HS-5 (cell line): ENCODE measurements around the gene PDE3A.

Experiments used
- DNase-seq: peaks from one replicate; pipeline ENCODE4 v3.0.0-alpha.2; 2012; ENCODE audit warnings: low read depth

PDE3A gene

GRCh38 chr12:20458011-20458410 lies 89.7 kb downstream of the PDE3A start:
- no peak for DNase-seq

GRCh38 chr12:20459920-20460319 lies 91.6 kb downstream of the PDE3A start:
- DNase-seq = no peak

- DNase-seq = no peak
These were observed 92.6 kb downstream of the PDE3A start for GRCh38 chr12:20460956-20461355.

- no peak for DNase-seq
These were observed 95.7 kb downstream of the PDE3A start for GRCh38 chr12:20463913-20464524.

- DNase-seq = no peak
These were observed 101.0 kb downstream of the PDE3A start for GRCh38 chr12:20469300-20469699.

GRCh38 chr12:20469756-20470155 lies 101.4 kb downstream of the PDE3A start:
- no peak for DNase-seq

GRCh38 chr12:20472102-20472782 lies 103.9 kb downstream of the PDE3A start:
- no peak for DNase-seq

GRCh38 chr12:20473133-20473532 lies 104.8 kb downstream of the PDE3A start:
- DNase-seq = no peak

GRCh38 chr12:20474016-20474415 lies 105.7 kb downstream of the PDE3A start:
- DNase-seq = no peak

- DNase-seq = no peak
These were observed 106.1 kb downstream of the PDE3A start for GRCh38 chr12:20474443-20474842.

- no peak for DNase-seq
These were observed 107.2 kb downstream of the PDE3A start for GRCh38 chr12:20475542-20475941.

- no peak for DNase-seq
These were observed 108.2 kb downstream of the PDE3A start for GRCh38 chr12:20476551-20476950.

GRCh38 chr12:20477255-20477654 lies 108.9 kb downstream of the PDE3A start:
- no peak for DNase-seq

- DNase-seq = no peak
These were observed 109.3 kb downstream of the PDE3A start for GRCh38 chr12:20477672-20478071.

GRCh38 chr12:20482491-20483054 lies 114.2 kb downstream of the PDE3A start:
- DNase-seq = no peak

- DNase-seq = no peak
These were observed 115.4 kb downstream of the PDE3A start for GRCh38 chr12:20483776-20484175.

- no peak for DNase-seq
These were observed 117.9 kb downstream of the PDE3A start for GRCh38 chr12:20486233-20486632.

- DNase-seq = no peak
These were observed 119.2 kb downstream of the PDE3A start for GRCh38 chr12:20487519-20487918.

- no peak for DNase-seq
These were observed 121.3 kb downstream of the PDE3A start for GRCh38 chr12:20489645-20490044.

GRCh38 chr12:20490213-20490612 lies 121.9 kb downstream of the PDE3A start:
- DNase-seq = no peak

- DNase-seq = no peak
These were observed 123.0 kb downstream of the PDE3A start for GRCh38 chr12:20491290-20491689.

GRCh38 chr12:20492251-20492760 lies 124.0 kb downstream of the PDE3A start:
- peak; percentile 51 for DNase-seq

- no peak for DNase-seq
These were observed 125.6 kb downstream of the PDE3A start for GRCh38 chr12:20493934-20494333.
